Coronary artery (tissue), 2 donors: ENCODE data around the gene WDR37.

Experiments used
- DNase-seq: peaks from one replicate; pipeline ENCODE4 v3.0.0-alpha.2; 2017; ENCODE audit warnings: low spot score
- H3K27ac ChIP-seq, 2 donors: fragments of 200-600 bp; sonication (generic); one replicate each; pipeline ENCODE4 v1.5.1; 2016 to 2019
- H3K4me3 ChIP-seq: fragments of 200-600 bp; sonication (generic); 2 replicates; pipeline ENCODE4 v1.5.1; 2016; ENCODE audit warnings: mild to moderate bottlenecking, moderate library complexity
- CTCF ChIP-seq: fragments of 200-600 bp; sonication (generic); IDR thresholded peaks from one replicate; pipeline ENCODE4 v1.5.1; 2019; ENCODE audit warnings: antibody characterized with exemption

The WDR37 gene

GRCh38 chr10:1166101-1166827, 110.1 kb downstream of the WDR37 start:
- no peak for TF ChIP-seq CTCF
- H3K27ac ChIP-seq: no peak overlapping the region
- DNase-seq: no peak
- no peak overlapping the region for H3K4me3 ChIP-seq

- no peak for DNase-seq
- Histone ChIP-seq H3K27ac (no peak overlapping the region), H3K4me3 (no peak overlapping the region)
- TF ChIP-seq CTCF: no peak
Measured at GRCh38 chr10:1166828-1167275, 110.7 kb downstream of the WDR37 start.

- Histone ChIP-seq H3K27ac (no peak overlapping the region), H3K4me3 (no peak overlapping the region)
- TF ChIP-seq CTCF: no peak
- no peak for DNase-seq
Measured at GRCh38 chr10:1168763-1169162, 112.6 kb downstream of the WDR37 start.

- Histone ChIP-seq H3K4me3 (no peak overlapping the region), H3K27ac (no peak overlapping the region)
- TF ChIP-seq CTCF: no peak
- no peak for DNase-seq
Measured at GRCh38 chr10:1169186-1169885, 113.2 kb downstream of the WDR37 start.

GRCh38 chr10:1169981-1170866, 114.0 kb downstream of the WDR37 start:
- no peak overlapping the region for H3K4me3 ChIP-seq
- no peak for DNase-seq
- no peak for TF ChIP-seq CTCF
- H3K27ac ChIP-seq: no peak overlapping the region

GRCh38 chr10:1170867-1171180, 114.6 kb downstream of the WDR37 start:
- Histone ChIP-seq H3K4me3 (no peak overlapping the region), H3K27ac (no peak overlapping the region)
- TF ChIP-seq CTCF: no peak
- no peak for DNase-seq
